ENCODE measurements around the gene SMPD1. TPM values are rescaled to one million over a fixed set of nuclear protein-coding genes. Genes with fewer than 3 reads are reported as not detected.

Gene SMPD1
- total and polyA plus RNA-seq, 12 donors: 53.8 to 88.1 (median 66.3) TPM

- no peak for ATAC-seq
- Histone ChIP-seq H3K36me3 (no peaks in the 10 kb centered on the region), H3K27ac (no peak overlapping the region), H3K4me3 (no peak overlapping the region), H3K4me1 (peaks cover 0 to 16% (median 4%) of the 10 kb centered on the region in 9 donors), H3K9me3 (no peaks in the 10 kb centered on the region), H3K27me3 (no peaks in the 10 kb centered on the region)
- WGBS, 2 donors: 80 to 82% methylated on average over 5 of the region's 5 CpGs
- no peak for DNase-seq
- intact Hi-C loops (cut with DNase I): loop anchor here (2.0 to 10.0 kb wide), 12 partner anchors 35 to 330 kb away; partner anchors contain the start of gene CCKBR (in 2 of the 10)
- TF ChIP-seq CTCF (IDR thresholded peaks at IDR 0.05): no peak
Measured at GRCh38 chr11:6351782-6352382, 38.4 kb upstream of the SMPD1 start.

- Histone ChIP-seq H3K9me3 (no peaks in the 10 kb centered on the region), H3K4me3 (no peak overlapping the region), H3K27ac (no peak overlapping the region), H3K27me3 (no peaks in the 10 kb centered on the region), H3K36me3 (no peaks in the 10 kb centered on the region), H3K4me1 (peaks cover 0 to 19% (median 5%) of the 10 kb centered on the region in 9 donors)
- DNase-seq: peak in 1 of 2 donors; percentile 40
- intact Hi-C loops (cut with DNase I): loop anchor here (1.0 to 10.0 kb wide), 14 partner anchors 36 to 331 kb away; partner anchors contain the start of gene CCKBR (in 2 of the 10)
- 7 to 12% methylated on average over 5 of the region's 5 CpGs for WGBS, 2 donors
- ATAC-seq: peak; percentile 51 to 78 (median 64)
- peak; percentile 86 to 99 (median 96) for TF ChIP-seq CTCF (IDR thresholded peaks at IDR 0.05)
Measured at GRCh38 chr11:6353367-6353987, 36.8 kb upstream of the SMPD1 start.

GRCh38 chr11:6354651-6355485 lies 35.4 kb upstream of the SMPD1 start:
- H3K27ac ChIP-seq: peak overlapping the region in 1 of 10 donors; percentile 32
- DNase-seq (no peak), ATAC-seq (no peak)
- H3K4me1 ChIP-seq: peaks cover 0 to 19% (median 5%) of the 10 kb centered on the region in 9 donors
- no peaks in the 10 kb centered on the region for H3K27me3 ChIP-seq
- H3K4me3 ChIP-seq: no peak overlapping the region
- intact Hi-C loops (cut with DNase I): loop anchor here (5.0 to 10.0 kb wide), 9 partner anchors 38 to 333 kb away; partner anchors contain the start of gene CCKBR (in 2 of the 10)
- WGBS, 2 donors: 79 to 91% methylated on average over 4 of the region's 4 CpGs
- no peak for TF ChIP-seq CTCF (IDR thresholded peaks at IDR 0.05)
- no peaks in the 10 kb centered on the region for H3K36me3 ChIP-seq
- no peaks in the 10 kb centered on the region for H3K9me3 ChIP-seq

GRCh38 chr11:6356503-6357055 lies 33.7 kb upstream of the SMPD1 start:
- H3K27me3 ChIP-seq: no peaks in the 10 kb centered on the region
- no peak for DNase-seq
- peaks cover 0 to 19% (median 5%) of the 10 kb centered on the region in 9 donors for H3K4me1 ChIP-seq
- 60 to 73% methylated on average over 4 of the region's 4 CpGs for WGBS, 2 donors
- H3K36me3 ChIP-seq: no peaks in the 10 kb centered on the region
- intact Hi-C loops (cut with DNase I): loop anchor here in 3 of 10 donors (10.0 kb wide), 2 partner anchors 62 to 102 kb away; partner anchors contain the start of gene CCKBR (in 2 of the 3)
- no peak for ATAC-seq
- H3K4me3 ChIP-seq: no peak overlapping the region
- peak overlapping the region in 3 of 10 donors; percentile 34 to 53 (median 48) for H3K27ac ChIP-seq
- no peak for TF ChIP-seq CTCF (IDR thresholded peaks at IDR 0.05)
- no peaks in the 10 kb centered on the region for H3K9me3 ChIP-seq

Data from heart right ventricle (tissue), 16 donors.